ENCODE data around the gene KCNAB1.

- no peak for TF ChIP-seq CTCF (IDR thresholded peaks at IDR 0.05)
- TF ChIP-seq EZH2 (IDR thresholded peaks at IDR 0.05; ENCODE audit: borderline replicate concordance, insufficient read depth, low read depth, low read length, poor library complexity, severe bottlenecking): no peak
Measured at GRCh38 chr3:156108616-156109015, 11.8 kb upstream of the KCNAB1 start.

All from B cell (primary cell).